ENCODE data around the gene SREBF2.

- no peak for TF ChIP-seq CTCF (conservative IDR thresholded peaks at IDR 0.05; ENCODE audit: low read length)
- no peak for TF ChIP-seq EZH2phosphoT487 (IDR thresholded peaks at IDR 0.05; ENCODE audit: borderline replicate concordance, low read depth, low read length)
These were observed 90.2 kb downstream of the SREBF2 start for GRCh38 chr22:41922940-41923594.
